HG03066 (cell line): ENCODE measurements around the gene TRMT1.
"Not testable (repeated sequence)": the region's sequence is repeated elsewhere in the genome, so short reads cannot be mapped to it uniquely, and the experiment has no call there.

Source experiments
- ATAC-seq: cut with Tn5 transposase; IDR thresholded peaks from one replicate; pipeline ENCODE4 v1.9.1; 2021; ENCODE audit warnings: low read depth; ENCODE audit not compliant: unreplicated experiment

TRMT1 gene

DNA sequence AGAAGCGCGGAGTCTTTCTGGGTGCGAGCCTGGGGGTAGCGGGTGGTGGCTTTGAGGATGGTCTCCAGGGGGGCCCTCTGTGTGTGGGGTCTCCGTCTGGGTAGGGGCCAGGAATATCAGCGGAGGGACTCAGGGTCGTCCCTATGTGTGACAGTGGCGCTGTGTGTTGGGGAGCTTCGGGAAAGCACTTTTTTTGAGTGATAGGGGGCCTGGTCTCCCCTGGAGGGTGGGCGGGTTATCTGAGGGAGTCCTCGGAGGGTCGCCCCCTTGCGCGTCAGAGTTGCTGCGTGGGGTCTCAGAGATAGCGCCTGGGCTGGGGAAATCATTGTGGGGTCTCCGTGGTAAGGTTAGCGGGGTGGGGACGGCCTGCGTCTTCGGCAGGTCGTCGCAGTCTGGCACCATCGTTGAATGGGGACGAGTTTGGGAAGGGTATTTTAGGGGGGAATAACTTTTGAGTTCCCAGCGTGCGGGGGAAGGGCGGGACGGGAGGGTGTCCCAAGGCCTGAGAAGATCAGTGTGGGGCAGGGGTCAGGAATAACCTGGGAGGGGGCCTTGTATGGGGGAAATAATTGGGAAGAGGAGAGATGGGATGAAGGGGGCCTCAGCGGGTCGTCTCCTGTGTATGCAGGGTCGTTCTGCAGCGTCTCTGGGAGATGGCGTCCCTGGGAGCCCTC is 34.5 kb upstream of the TRMT1 start:
- ATAC-seq: no peak

- ATAC-seq: no peak
Measured at GRCh38 chr19:13150187-13150930, 33.8 kb upstream of the TRMT1 start, which contains the start of the genes IER2 and STX10. Gene IER2, plus strand, starts transcription at chr19:13150411. Its CDS starts 2,776 bp downstream, at chr19:13153187. Gene STX10, minus strand, starts transcription at chr19:13150375. Its CDS starts 202 bp downstream, at chr19:13150173.

DNA sequence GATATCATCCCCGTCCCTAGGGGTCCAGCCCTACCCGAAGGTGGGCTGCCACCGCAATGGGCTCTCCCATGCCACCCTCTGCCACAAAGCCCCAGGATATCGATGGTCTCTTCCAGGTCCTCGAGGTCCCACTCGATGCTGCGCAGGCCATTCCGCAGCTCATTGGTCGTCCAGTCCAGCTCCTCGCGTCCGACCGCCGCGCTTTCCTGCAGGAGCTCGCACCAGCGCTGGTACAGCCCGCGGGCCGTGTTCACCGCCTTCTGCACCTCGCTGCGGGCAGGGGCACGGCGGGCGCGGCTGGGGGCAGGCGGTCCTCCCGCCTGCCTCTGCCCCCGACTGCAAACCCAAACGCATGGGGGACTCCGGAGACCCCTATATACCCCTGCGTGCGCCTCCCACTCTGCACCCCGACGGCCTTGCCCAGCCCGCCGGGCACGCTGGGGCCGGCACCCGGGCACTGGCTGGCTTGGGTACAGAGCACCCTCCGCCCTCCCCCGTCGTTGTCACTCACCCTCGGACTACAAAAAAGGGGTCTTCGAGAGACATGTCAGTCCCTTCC is 33.2 kb upstream of the TRMT1 start:
- ATAC-seq: no peak

GRCh38 chr19:13149173-13149627 is 32.7 kb upstream of the TRMT1 start:
- not testable (repeated sequence) for ATAC-seq

- ATAC-seq: no peak
Measured at GRCh38 chr19:13146763-13147563, 30.4 kb upstream of the TRMT1 start.

- no peak for ATAC-seq
Measured at GRCh38 chr19:13139633-13140311, 23.2 kb upstream of the TRMT1 start.

- no peak for ATAC-seq
Measured at GRCh38 chr19:13138916-13139198, 22.3 kb upstream of the TRMT1 start.

GRCh38 chr19:13138171-13138915 is 21.8 kb upstream of the TRMT1 start:
- no peak for ATAC-seq

DNA sequence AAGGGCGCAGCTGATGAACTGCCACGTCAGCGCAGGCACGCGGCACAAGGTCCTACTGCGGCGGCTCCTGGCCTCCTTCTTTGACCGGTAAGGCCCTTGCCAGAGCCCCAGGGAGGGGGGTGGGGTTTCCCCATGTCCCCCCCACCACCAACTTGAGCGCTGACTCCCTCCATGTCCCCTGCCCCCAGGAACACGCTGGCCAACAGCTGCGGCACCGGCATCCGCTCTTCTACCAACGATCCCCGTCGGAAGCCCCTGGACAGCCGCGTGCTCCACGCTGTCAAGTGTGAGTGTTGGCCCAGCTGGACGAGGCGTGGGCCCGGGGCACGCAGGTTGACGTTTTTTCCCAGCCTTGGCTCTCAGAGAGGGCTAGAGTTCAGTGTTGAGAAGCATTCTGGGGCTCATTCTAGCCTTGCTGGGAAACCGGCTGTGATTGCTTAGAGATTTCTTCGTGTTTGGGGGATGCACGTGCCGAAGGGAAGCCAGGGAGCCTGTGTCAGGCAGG is 20.8 kb upstream of the TRMT1 start:
- ATAC-seq: no peak

DNA sequence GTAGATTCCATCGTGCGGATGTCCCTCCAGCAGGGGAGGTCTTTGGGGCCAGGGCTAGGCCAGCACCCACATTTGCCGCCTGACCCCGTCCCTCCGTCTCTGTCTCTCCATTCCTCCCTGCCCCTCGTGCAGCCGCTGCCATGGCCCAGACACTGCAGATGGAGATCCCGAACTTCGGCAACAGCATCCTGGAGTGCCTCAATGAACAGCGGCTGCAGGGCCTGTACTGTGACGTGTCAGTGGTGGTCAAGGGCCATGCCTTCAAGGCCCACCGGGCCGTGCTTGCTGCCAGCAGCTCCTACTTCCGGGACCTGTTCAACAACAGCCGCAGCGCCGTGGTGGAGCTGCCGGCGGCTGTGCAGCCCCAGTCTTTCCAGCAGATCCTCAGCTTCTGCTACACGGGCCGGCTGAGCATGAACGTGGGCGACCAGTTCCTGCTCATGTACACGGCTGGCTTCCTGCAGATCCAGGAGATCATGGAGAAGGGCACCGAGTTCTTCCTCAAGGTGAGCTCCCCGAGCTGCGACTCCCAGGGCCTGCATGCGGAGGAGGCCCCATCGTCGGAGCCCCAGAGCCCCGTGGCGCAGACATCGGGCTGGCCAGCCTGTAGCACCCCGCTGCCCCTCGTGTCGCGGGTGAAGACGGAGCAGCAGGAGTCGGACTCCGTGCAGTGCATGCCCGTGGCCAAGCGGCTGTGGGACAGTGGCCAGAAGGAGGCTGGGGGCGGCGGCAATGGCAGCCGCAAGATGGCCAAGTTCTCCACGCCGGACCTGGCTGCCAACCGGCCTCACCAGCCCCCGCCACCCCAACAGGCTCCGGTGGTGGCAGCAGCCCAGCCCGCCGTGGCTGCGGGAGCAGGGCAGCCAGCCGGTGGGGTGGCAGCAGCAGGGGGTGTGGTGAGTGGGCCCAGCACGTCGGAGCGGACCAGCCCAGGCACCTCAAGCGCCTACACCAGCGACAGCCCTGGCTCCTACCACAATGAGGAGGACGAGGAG is 18.8 kb upstream of the TRMT1 start:
- ATAC-seq: no peak

- ATAC-seq: no peak
Measured at GRCh38 chr19:13134626-13135025, 18.1 kb upstream of the TRMT1 start.

DNA sequence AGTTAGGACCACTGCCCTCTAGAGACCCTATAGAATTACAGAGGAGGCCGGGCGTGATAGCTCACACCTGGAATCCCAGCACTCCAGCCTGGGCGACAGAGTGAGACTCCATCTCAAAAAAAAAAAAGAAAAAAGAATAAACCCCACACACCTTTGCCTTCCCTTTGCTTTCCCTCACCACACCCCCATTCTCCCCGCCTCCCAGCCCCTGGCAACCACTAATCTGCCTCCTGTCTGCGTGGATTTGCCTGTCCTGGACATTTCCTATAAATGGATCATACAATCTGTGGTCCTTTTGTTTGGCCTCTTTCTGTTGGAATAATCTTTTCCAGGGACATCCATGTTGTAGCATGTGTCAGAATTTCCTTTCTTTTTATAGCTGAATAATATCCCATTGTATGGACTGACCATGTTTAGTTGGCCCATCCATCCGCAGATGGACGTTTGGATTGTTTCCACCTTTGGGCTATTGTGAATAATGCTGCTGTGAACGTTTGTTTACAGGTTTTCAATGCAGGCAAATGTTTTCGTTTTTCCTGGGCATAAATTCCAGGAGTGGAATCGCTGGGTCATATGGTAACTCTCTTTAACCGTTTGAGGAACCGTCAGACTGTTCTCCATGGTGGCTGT is 16.8 kb upstream of the TRMT1 start:
- ATAC-seq: no peak

- ATAC-seq: no peak
Measured at GRCh38 chr19:13132471-13133180, 16.1 kb upstream of the TRMT1 start.

GRCh38 chr19:13130886-13131490 is 14.4 kb upstream of the TRMT1 start:
- no peak for ATAC-seq

- ATAC-seq: no peak
Measured at GRCh38 chr19:13129384-13129783, 12.8 kb upstream of the TRMT1 start.

DNA sequence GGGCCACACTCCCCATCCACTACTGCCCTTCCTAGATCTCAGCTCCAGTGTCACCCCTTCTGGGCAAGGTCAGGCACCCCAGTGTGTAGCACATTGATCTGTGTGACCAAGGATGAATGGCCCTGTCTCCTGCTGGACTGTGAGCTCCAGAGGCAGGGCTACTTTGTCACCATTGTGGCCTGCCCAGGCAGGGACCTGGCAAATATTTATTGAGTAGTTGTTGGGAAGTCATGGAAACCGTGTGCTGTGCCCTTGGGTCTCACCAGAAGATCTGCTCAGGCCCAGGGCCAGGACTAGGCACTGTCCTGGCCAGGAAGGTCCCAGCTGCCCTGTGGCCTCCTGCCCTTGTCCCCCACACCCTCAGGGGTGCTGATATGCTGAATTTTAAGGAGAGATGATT is 12.0 kb upstream of the TRMT1 start:
- ATAC-seq: no peak
